ENCODE results near the gene PROKR1.

The PROKR1 gene

GRCh38 chr2:68662466-68662865 lies 19.1 kb downstream of the PROKR1 start:
- TF ChIP-seq MYC (IDR thresholded peaks at IDR 0.05; ENCODE audit: low read depth, low read length) (no peak), CTCF (IDR thresholded peaks at IDR 0.05; ENCODE audit: low read depth, low read length) (no peak), MAX (IDR thresholded peaks at IDR 0.05; ENCODE audit: low read depth, low read length) (no peak), POLR2A (IDR thresholded peaks at IDR 0.05; ENCODE audit: extremely low read depth, insufficient read length) (no peak)
- peak; percentile 44 for DNase-seq (ENCODE audit: low read depth)
- no peak overlapping the region for H3K4me3 ChIP-seq (ENCODE audit: low read depth, low read length)

GRCh38 chr2:68663371-68664156 lies 20.2 kb downstream of the PROKR1 start:
- H3K4me3 ChIP-seq (ENCODE audit: low read depth, low read length): no peak overlapping the region
- DNase-seq (ENCODE audit: low read depth): no peak
- TF ChIP-seq MAX (IDR thresholded peaks at IDR 0.05; ENCODE audit: low read depth, low read length) (no peak), POLR2A (IDR thresholded peaks at IDR 0.05; ENCODE audit: extremely low read depth, insufficient read length) (no peak), CTCF (IDR thresholded peaks at IDR 0.05; ENCODE audit: low read depth, low read length) (no peak), MYC (IDR thresholded peaks at IDR 0.05; ENCODE audit: low read depth, low read length) (no peak)

- H3K4me3 ChIP-seq (ENCODE audit: low read depth, low read length): no peak overlapping the region
- TF ChIP-seq POLR2A (IDR thresholded peaks at IDR 0.05; ENCODE audit: extremely low read depth, insufficient read length) (no peak), MAX (IDR thresholded peaks at IDR 0.05; ENCODE audit: low read depth, low read length) (no peak), MYC (IDR thresholded peaks at IDR 0.05; ENCODE audit: low read depth, low read length) (no peak), CTCF (IDR thresholded peaks at IDR 0.05; ENCODE audit: low read depth, low read length) (no peak)
- no peak for DNase-seq (ENCODE audit: low read depth)
Measured at GRCh38 chr2:68667371-68667770, 24.0 kb downstream of the PROKR1 start.

- H3K4me3 ChIP-seq (ENCODE audit: low read depth, low read length): no peak overlapping the region
- no peak for DNase-seq (ENCODE audit: low read depth)
- TF ChIP-seq MAX (IDR thresholded peaks at IDR 0.05; ENCODE audit: low read depth, low read length) (no peak), POLR2A (IDR thresholded peaks at IDR 0.05; ENCODE audit: extremely low read depth, insufficient read length) (no peak), MYC (IDR thresholded peaks at IDR 0.05; ENCODE audit: low read depth, low read length) (no peak), CTCF (IDR thresholded peaks at IDR 0.05; ENCODE audit: low read depth, low read length) (no peak)
Measured at GRCh38 chr2:68669651-68670050, 26.3 kb downstream of the PROKR1 start.

GRCh38 chr2:68671961-68672360 lies 28.6 kb downstream of the PROKR1 start:
- no peak for DNase-seq (ENCODE audit: low read depth)
- no peak overlapping the region for H3K4me3 ChIP-seq (ENCODE audit: low read depth, low read length)
- TF ChIP-seq POLR2A (IDR thresholded peaks at IDR 0.05; ENCODE audit: extremely low read depth, insufficient read length): no peak
- TF ChIP-seq MYC (IDR thresholded peaks at IDR 0.05; ENCODE audit: low read depth, low read length): no peak
- no peak for TF ChIP-seq CTCF (IDR thresholded peaks at IDR 0.05; ENCODE audit: low read depth, low read length)
- TF ChIP-seq MAX (IDR thresholded peaks at IDR 0.05; ENCODE audit: low read depth, low read length): no peak
